Adrenal gland (tissue), 12 donors: ENCODE data around the gene COL18A1. TPM values are rescaled to one million over a fixed set of nuclear protein-coding genes. Genes with fewer than 3 reads are reported as not detected.
A peak's percentile ranks its signal among the peaks of the same experiment; 100 is the strongest.

Experiments used
- DNase-seq, 7 donors: peaks; one replicate each; pipeline ENCODE4 v3.0.0-alpha.2; 2019 to 2020
- H3K27ac ChIP-seq, 5 donors: fragments of 200-600 bp; sonication (generic) in 4 of 5; 1 replicate in 3 of 5; 2 replicates in 2 of 5; pipeline versions ENCODE4 v1.5.1 to v1.8.0; 2016 to 2020; ENCODE audit warnings: mild to moderate bottlenecking in 1 of 5
- H3K27me3 ChIP-seq: fragments of 200-600 bp; 2 replicates; pipeline ENCODE4 v1.8.0; 2021
- H3K36me3 ChIP-seq, 2 donors: fragments of 200-600 bp; replicated peaks in 1 of 2; 1 replicate in 1 of 2; 2 replicates in 1 of 2; pipeline versions ENCODE4 v1.5.1 to v1.8.0; 2018 to 2022
- H3K4me1 ChIP-seq, 2 donors: fragments of 200-600 bp; replicated peaks in 1 of 2; 1 replicate in 1 of 2; 2 replicates in 1 of 2; pipeline versions ENCODE4 v1.5.1 to v1.8.0; 2018 to 2021
- H3K4me3 ChIP-seq, 4 donors: fragments of 200-600 bp; sonication (generic) in 3 of 4; one replicate each; pipeline ENCODE4 v1.5.1; 2016 to 2018
- H3K9me3 ChIP-seq, 3 donors: fragments of 200-600 bp; sonication (generic) in 1 of 3; replicated peaks in 1 of 3; 1 replicate in 2 of 3; 2 replicates in 1 of 3; pipeline versions ENCODE4 v1.5.1 to v1.8.0; 2016 to 2021
- POLR2A ChIP-seq, 2 donors: fragments of 450-650 bp; IDR thresholded peaks; one replicate each; pipeline ENCODE4 v1.6.1; 2017; ENCODE audit warnings: antibody characterized with exemption in 2 of 2, mild to moderate bottlenecking in 2 of 2, moderate library complexity in 1 of 2
- WGBS, 4 donors: extraction: QIAGEN DNeasy Blood & Tissue Kit in 2 of 4; methylation state at CpG; one replicate each; pipeline versions ENCODE4 v1.1.5 to v1.1.7; 2013 to 2017; 5-methylcytosine and 5-hydroxymethylcytosine counted together
- intact Hi-C, 2 donors: fragments of 100-400 bp; cut with DNase I; formaldehyde crosslinking; loops; one replicate each; pipeline versions ENCODE4 v1.14.1 to v1.15.0; 2022 to 2023
- polyA plus RNA-seq, 3 donors: library from polyadenylated mRNA; stranded (reverse); fragments of 200-250 nt in 2 of 3; fragments of 350-450 nt in 1 of 3; fragmentation: Illumina TruSeq in 1 of 3; extraction: RNeasy Lipid Tissue Mini Kit (QIAGEN cat#74804) in 1 of 3; gene quantifications; one replicate each; pipeline ENCODE4 v1.2.3, GENCODE V29; 2013 to 2014
- total RNA-seq, 9 donors: library from RNA; depleted of rRNA in 4 of 9; stranded (reverse); fragments of >200 nt in 4 of 9; fragments of 120-200 nt in 1 of 9; fragmentation: NEBNext Ultra II Directional in 1 of 9; extraction: Animal tissue kit (Norgen Biotek cat#: 25700) in 1 of 9; gene quantifications; one replicate each; pipeline versions ENCODE4 v1.1.0 to v1.2.4, GENCODE V29; 2013 to 2023
- TF ChIP-seq, protein P1 (sequence below), 6 experiments: fragments of 450-650 bp in 4 of 6; fragments of 200-600 bp in 2 of 6; sonication (generic) in 1 of 6; IDR thresholded peaks; 1 replicate in 5 of 6; 2 replicates in 1 of 6; pipeline versions ENCODE4 v1.5.1 to v1.8.0; 2016 to 2021; ENCODE audit warnings: antibody characterized with exemption in 6 of 6, mild to moderate bottlenecking in 2 of 6, moderate library complexity in 1 of 6
- donor health status: healthy with polysubstance abuse.
- donor health status: Bipolar disorder and iron deficiency.
- donor health status: DM: yes; HTN: yes; CAD: no.
- donor health status: DM: no; HTN: no; CAD: no.
- donor health status: DM: no; HTN: no; CAD: no.
- donor health status: DM: yes; HTN: yes; CAD: no.

Gene COL18A1
- total and polyA plus RNA-seq, 12 donors: 10.9 to 244 (median 141) TPM

DNA sequence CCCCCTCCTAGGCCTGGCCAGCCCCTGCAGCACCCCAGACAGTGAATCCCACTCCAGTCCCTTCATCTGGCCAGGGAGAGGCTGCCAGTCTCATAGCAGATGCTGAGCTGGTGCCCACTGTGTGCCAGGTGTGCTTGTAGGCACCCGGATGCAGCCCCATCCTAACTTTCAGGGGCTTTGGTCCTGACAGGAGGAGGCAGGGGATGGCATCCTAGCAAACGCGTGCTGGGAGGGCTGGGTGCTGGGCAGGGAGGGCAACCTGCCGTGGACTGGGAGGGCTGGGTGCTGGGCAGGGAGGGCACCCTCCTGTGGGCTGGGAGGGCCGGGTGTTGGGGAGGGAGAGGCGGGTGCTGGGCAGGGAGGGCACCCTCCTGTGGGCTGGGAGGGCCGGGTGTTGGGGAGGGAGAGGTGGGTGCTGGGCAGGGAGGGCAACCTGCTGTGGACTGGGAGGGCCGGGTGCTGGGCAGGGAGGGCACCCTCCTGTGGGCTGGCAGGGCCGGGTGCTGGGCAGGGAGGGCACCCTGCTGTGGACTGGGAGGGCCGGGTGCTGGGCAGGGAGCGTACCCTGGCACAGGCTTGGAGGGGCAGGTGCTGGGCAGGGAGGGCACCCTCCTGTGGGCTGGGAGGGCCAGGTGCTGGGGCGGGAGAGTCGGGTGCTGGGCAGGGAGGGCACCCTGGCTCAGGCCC, 102.0 kb downstream of the COL18A1 start:
- 50 to 88% (median 86%) methylated on average over 2 to 13 of the region's 13 CpGs; no CpG with 5 or more reads in 1 of the 4 donors for WGBS, 4 donors
- DNase-seq: peak in 2 of 7 donors; percentile 6 to 11
- no peaks in the 10 kb centered on the region for H3K9me3 ChIP-seq
- no peaks in the 10 kb centered on the region for H3K4me1 ChIP-seq
- no peaks in the 10 kb centered on the region for H3K27me3 ChIP-seq
- TF ChIP-seq, protein P1, sequence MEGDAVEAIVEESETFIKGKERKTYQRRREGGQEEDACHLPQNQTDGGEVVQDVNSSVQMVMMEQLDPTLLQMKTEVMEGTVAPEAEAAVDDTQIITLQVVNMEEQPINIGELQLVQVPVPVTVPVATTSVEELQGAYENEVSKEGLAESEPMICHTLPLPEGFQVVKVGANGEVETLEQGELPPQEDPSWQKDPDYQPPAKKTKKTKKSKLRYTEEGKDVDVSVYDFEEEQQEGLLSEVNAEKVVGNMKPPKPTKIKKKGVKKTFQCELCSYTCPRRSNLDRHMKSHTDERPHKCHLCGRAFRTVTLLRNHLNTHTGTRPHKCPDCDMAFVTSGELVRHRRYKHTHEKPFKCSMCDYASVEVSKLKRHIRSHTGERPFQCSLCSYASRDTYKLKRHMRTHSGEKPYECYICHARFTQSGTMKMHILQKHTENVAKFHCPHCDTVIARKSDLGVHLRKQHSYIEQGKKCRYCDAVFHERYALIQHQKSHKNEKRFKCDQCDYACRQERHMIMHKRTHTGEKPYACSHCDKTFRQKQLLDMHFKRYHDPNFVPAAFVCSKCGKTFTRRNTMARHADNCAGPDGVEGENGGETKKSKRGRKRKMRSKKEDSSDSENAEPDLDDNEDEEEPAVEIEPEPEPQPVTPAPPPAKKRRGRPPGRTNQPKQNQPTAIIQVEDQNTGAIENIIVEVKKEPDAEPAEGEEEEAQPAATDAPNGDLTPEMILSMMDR (IDR thresholded peaks at IDR 0.05): no peak
- TF ChIP-seq POLR2A (IDR thresholded peaks at IDR 0.05): no peak
- no peak overlapping the region for H3K27ac ChIP-seq
- no peak overlapping the region for H3K4me3 ChIP-seq
- intact Hi-C loops: no loop called here
- H3K36me3 ChIP-seq: peaks cover 0 to 11% of the 10 kb centered on the region in 2 donors

DNA sequence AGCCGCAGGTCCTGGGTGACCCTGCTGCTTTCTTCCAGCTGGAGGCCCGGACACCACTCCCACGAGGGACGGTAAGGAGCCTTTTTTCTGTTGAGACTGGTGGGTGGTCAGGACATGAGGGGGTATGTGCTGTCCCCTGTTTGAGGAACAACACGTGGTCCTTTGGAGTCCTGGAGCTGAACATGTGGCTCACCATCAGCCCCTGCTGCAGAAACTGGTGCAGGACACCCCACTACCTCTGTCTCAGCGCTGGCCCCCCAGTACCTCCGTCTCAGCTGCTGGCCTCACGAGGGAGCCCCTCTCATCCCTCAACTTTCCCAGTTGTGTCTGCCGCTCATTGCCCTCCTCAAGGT, 102.5 kb downstream of the COL18A1 start:
- H3K27me3 ChIP-seq: no peaks in the 10 kb centered on the region
- intact Hi-C loops: no loop called here
- H3K27ac ChIP-seq: no peak overlapping the region
- H3K9me3 ChIP-seq: no peaks in the 10 kb centered on the region
- WGBS, 4 donors: 91 to 96% (median 94%) methylated on average over 3 to 9 of the region's 9 CpGs
- no peak overlapping the region for H3K4me3 ChIP-seq
- peaks cover 0 to 11% of the 10 kb centered on the region in 2 donors for H3K36me3 ChIP-seq
- peak in 2 of 7 donors; percentile 7 to 8 for DNase-seq
- no peaks in the 10 kb centered on the region for H3K4me1 ChIP-seq
- TF ChIP-seq, protein P1 (IDR thresholded peaks at IDR 0.05): no peak
- TF ChIP-seq POLR2A (IDR thresholded peaks at IDR 0.05): no peak

DNA sequence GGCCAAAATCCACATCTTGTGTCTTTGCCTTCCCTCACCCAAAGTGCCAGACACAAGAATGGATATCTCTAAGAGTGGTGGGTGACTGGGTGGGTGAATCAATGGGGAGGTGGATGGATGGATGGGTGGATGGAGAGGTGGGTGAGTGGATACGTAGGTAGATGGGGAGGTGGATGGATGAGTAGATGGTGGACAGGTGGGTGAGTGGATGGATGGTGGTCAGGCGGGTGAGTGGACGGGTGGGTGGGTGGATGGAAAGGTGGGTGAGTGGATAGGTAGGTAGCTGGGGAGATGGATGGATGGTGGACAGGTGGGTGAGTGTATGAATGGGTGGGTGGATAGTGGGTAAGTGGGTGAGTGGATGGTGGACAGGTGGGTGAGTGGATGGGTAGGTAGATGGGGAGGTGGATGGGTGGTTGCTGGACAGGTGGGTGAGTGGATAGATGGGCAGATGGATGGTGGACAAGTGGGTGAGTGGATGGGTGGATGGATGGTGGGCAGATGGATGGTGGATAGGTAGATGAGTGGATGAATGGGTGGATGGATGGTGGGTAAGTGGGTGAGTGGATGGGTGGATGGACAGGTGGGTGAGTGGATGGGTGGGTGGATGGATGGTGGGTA, 103.0 kb downstream of the COL18A1 start:
- TF ChIP-seq, protein P1 (IDR thresholded peaks at IDR 0.05): no peak
- TF ChIP-seq POLR2A (IDR thresholded peaks at IDR 0.05): no peak
- WGBS, 4 donors: 96 to 100% (median 97%) methylated on average over 3 of the region's 3 CpGs
- Histone ChIP-seq H3K36me3 (peaks cover 0 to 11% of the 10 kb centered on the region in 2 donors), H3K27ac (no peak overlapping the region), H3K27me3 (no peaks in the 10 kb centered on the region), H3K9me3 (no peaks in the 10 kb centered on the region), H3K4me3 (no peak overlapping the region), H3K4me1 (no peaks in the 10 kb centered on the region)
- peak in 1 of 7 donors; percentile 6 for DNase-seq
- intact Hi-C loops: no loop called here

DNA sequence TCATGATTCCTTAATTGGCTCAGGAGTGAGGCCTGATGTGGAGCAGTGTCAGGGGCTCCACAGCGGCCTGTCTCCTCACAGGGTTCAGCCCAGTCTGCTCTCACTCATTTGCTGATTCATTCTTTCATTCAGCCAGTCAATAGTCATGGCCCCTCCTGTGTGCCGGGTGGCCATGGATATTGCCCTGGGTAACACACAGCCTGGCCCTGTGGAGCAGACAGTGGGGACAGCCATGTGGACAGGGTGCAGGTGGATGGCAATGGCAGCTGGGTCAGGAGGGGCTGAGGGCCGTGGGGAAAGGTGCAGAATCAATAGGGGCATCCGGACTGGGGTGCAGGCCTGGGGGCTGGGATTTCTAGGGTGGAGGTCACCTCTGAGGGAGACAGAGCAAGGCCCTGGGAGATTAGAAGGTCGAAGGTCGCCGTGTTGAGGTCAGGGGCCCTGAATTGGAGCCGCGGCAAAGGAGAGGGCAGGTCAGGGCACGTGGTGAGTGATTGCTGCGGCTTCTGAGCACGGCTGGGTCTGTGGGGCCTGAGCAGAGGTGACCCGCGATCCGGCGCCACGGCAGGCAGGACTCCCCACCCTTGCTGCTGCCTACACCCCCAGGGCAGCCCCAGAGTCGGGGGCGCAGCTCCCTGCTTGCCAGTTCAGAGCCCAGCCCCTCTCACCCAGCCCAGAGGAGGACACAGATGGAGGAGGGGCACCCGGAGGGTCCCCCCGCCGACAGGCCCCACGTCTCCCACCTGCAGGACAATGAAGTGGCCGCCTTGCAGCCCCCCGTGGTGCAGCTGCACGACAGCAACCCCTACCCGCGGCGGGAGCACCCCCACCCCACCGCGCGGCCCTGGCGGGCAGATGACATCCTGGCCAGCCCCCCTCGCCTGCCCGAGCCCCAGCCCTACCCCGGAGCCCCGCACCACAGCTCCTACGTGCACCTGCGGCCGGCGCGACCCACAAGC, 103.9 kb downstream of the COL18A1 start:
- peak in 3 of 7 donors; percentile 17 to 20 (median 19) for DNase-seq
- no peaks in the 10 kb centered on the region for H3K9me3 ChIP-seq

More for the DNA sequence above, 103.9 kb downstream of the COL18A1 start:
- WGBS, 4 donors: 66 to 83% (median 74%) methylated on average over 11 to 42 of the region's 42 CpGs
- no peak overlapping the region for H3K27ac ChIP-seq
- intact Hi-C loops: no loop called here
- no peak overlapping the region for H3K4me3 ChIP-seq
- H3K4me1 ChIP-seq: no peaks in the 10 kb centered on the region
- H3K27me3 ChIP-seq: no peaks in the 10 kb centered on the region
- H3K36me3 ChIP-seq: peaks cover 0 to 11% of the 10 kb centered on the region in 2 donors
- TF ChIP-seq POLR2A (IDR thresholded peaks at IDR 0.05): no peak
- TF ChIP-seq, protein P1 (IDR thresholded peaks at IDR 0.05): no peak
